ENCODE measurements around the gene NEUROG2.

DNA sequence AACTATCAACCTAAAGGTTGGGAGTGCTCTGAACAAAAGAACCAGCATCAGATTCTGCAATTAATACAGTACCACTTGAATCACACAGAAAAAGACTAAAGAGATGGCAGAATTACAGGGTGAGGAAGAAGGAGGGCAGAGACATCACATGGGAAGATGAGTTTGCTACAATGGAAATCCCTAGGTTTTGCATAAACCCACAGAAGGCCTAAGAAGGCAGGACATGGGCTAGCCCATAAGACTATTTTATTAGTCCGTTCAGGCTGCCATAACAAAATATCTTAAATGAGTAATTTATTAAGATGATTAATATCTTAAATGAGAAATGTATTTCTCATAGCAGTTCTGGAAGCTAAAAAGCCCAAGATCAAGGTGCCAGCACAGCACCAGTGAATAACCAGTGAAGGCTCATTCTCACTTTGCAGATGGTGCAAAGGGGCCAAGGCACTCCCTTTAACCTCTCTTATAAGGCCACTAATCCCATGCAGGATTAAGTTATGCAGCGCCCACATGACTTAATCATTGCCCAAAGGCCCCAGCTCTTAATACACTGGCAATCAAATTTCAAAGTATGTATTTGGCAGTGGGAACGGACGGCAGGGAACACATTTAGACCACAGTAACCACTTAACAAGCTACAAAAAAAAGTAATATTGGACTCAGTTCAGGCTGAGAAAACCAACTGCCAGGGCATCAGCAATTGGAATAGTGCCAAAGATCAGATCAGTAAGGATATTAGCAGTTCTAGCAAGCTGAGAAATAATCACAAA, 47.6 kb upstream of the NEUROG2 start:
- TF ChIP-seq, protein P1, sequence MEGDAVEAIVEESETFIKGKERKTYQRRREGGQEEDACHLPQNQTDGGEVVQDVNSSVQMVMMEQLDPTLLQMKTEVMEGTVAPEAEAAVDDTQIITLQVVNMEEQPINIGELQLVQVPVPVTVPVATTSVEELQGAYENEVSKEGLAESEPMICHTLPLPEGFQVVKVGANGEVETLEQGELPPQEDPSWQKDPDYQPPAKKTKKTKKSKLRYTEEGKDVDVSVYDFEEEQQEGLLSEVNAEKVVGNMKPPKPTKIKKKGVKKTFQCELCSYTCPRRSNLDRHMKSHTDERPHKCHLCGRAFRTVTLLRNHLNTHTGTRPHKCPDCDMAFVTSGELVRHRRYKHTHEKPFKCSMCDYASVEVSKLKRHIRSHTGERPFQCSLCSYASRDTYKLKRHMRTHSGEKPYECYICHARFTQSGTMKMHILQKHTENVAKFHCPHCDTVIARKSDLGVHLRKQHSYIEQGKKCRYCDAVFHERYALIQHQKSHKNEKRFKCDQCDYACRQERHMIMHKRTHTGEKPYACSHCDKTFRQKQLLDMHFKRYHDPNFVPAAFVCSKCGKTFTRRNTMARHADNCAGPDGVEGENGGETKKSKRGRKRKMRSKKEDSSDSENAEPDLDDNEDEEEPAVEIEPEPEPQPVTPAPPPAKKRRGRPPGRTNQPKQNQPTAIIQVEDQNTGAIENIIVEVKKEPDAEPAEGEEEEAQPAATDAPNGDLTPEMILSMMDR (IDR thresholded peaks at IDR 0.05; ENCODE audit: insufficient read depth, low read depth, low read length) = no peak
- no peak for TF ChIP-seq EZH2 (IDR thresholded peaks at IDR 0.05; ENCODE audit: insufficient read depth, low read length)
